DMS79 treated with DMSO at 0.1 percent for 48 hours (cell line): ENCODE results near the gene PEX16.
"Not testable (repeated sequence)": the region's sequence is repeated elsewhere in the genome, so short reads cannot be mapped to it uniquely, and the experiment has no call there.

ENCODE experiments used
- DNase-seq: peaks from one replicate; lab custom pipeline; 2025; lab: John Stamatoyannopoulos, UW

PEX16 gene

DNA sequence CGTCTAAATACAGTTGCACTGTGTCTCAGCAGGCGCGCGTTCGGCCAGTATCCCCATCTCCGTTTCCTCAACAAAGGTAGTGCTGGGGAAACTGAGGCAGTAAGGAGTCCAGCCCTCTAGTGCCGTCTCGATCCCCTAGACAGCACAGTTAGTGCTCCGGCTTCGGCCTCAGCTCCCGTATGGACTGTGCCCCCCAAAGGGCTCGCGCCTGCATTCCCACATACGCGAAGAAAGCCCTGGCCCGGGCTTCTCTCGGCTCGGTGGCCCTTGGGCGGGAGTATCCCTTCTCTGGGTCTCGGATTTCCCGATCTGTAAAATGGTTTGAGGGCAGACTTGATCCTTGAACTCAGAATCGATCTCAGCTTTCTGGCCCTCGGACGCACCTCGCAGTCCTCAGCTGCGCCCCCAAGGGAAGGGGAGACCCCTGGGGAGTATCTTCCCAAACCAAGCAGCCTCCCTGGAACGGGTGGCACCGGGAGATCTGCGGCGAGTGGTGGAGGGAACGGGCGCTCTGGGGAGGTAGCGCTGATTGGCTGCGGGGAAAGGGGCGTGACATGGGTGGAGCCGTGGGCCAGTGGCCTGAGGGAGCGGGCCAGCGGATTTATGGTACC is 759 bp upstream of the PEX16 start:
- peak; percentile 78 for DNase-seq

- DNase-seq = no peak
Observed at GRCh38 chr11:45917286-45917622, 423 bp downstream of the PEX16 start.

DNA sequence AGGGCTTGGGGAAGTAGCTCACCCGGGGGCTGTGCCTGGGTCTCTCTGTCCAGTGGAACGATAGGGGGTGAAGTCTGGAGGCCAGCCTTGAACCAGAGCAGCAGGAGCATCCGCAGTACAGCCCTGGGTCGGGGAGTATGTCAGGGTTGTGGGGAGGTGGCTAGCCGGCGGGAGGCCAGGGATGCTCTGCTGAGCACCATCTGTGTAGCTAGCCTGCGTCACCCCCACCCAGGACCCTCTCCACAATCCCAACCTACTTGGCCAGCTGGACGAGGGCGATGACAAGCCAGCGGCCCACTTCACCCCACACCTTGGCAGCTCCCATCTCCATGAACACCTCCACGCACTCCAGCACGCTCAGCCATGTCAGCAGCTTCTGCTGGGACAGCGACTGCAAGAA is 2.2 kb downstream of the PEX16 start:
- DNase-seq = no peak

DNA sequence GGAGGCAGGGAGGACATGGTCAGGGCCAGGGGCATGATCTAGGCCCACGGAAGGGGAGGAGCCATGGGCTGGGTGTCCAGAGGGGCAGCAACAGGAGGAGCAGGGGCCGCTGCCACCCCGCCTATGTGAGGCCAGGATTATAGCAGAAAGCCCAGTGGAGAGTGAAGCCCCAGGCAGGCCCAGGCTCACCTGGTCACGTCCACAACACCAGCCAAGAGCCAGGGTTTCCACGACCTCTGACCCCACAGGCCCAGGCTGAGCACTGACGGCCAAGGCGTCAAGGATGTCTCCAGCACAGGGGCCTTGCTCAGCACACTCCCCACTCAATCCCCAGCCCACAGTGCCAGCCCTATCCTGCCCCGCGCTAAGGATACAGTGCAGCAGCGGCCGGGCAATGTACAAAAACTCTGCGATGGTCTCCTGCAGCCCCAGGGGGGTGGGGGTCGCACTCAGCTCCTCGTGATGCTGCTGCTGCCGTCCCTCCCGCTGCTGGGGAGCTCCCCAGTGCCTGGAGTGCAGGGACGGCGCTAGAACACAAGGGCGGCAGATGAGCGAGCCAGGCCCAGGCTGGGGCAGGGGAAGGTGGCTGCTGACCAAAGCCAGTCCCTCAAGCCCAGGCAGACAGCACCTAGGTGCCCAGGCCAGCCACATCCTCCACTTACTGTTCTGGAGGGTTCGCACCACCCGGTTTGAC is 3.6 kb downstream of the PEX16 start:
- no peak for DNase-seq

- DNase-seq = no peak
Observed at GRCh38 chr11:45913514-45913913, 4.2 kb downstream of the PEX16 start.

DNA sequence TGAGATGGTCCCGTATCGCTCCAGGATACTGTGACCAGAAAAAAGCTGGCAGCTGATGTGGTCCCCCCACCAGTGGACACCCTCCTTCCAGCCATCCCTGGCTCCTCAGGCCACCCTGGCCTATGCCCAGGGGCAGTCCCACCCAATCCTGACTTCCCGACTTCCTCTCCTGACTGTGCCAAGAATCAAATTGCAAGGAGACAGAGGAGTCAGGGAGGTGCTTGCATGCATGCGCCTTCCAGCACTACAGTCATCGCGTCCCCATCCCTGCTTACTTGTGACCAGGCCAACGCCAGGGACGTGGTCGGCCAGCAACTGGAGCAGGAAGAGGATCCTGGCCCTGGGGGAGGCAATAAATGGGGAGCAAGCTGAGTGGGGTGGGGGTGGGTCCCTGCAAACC is 7.1 kb downstream of the PEX16 start:
- no peak for DNase-seq

DNA sequence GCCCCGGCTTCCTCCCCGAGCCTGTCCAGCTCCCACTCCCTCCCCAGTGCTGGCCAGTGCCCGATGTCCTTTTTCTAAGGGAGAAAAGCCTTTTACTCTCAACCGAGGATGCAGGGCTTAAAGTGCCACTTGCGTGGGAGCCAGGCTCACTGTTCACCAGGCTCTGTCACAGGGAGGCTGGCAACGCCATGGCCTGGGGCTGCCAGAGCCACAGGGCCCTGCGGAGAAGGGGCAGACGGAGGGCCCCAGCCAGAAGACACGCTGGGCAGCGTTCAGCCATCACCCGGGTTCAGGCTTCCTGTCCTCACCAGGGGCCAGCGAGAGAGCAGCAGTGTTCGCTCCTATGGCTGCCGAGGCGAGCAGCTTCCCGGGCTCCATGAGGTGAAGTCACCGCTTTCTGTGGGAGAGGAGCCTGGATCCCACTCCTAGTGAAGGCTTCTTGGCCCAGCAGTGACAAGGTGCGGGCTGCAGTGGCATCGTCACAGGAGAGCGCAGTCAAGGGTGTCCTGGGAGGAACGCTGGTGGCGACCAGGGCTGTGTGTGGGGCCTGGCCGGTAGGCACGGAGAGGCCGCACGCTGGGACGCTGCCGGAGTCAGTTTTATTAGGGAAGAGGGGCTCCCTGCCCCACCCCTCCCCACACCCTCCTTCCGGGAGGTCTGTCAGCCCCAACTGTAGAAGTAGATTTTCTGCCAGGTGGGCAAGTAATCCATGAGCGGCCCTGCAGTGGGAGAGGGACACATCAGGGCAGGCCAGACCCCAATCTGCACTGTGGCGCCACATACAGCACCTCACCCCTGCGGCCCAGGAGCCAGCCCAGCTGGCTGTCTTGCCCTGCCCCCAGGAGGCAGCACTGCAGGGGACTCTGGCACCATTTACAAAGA is 7.8 kb downstream of the PEX16 start:
- no peak for DNase-seq

DNA sequence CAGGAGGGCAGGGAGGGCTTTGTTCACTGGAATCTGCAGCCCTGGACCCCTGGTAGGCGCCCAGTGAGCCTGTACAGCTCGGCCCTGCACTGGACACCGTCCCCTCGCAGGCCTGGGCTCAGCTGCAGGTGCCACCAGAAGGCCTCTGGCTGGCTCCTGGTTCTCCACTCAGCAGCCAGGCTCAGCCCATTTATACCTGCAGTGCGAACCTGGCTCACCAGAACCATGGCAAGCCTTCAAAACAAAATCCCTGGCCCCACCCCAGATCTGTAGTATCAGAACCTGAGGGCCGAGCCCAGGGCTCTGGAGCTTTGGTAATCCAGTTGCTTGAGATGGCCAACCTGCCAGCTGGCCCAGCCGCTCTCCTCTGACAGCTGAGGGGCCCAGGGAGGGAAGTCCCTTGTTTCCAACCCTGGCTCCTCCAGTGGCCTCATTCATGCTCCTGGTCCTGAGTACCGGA is 9.7 kb downstream of the PEX16 start:
- no peak for DNase-seq

DNA sequence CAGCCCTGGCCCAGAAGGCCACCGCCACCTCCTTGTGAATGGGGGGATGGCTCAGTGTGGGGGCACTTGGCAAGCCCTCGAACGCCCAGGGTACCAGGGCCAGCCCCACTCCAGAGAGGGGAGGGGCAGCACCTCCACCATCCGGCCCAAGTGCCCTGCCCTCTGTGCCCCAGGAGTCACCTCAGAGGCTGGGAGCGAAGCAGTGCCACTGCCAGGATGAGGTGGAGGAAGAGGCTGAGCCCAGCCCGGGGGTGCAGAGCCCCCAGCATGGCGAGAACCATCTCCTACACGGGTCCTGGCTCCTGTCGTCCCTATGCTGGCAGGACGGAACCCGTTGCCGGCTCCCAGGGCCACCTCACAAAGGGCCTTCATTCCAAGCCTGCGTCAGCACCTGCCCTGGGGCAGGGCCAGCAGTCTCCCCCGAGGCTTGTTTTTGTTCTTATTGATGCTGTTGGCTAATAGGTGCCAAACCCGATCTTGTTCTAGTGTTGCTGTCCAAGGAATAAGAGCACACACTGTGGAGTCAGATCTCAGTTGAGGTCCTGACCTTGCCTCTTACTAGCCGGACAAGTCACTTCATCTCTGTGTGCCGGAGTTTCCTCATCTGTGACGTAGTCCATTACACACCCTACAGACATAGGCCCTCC is 10.6 kb downstream of the PEX16 start, which contains the start of gene FREY1:
TSS of gene FREY1 (minus strand) at position 307 of the 647 bp plus-strand sequence. CDS start at position 281, 26 bp downstream.
- DNase-seq = no peak

DNA sequence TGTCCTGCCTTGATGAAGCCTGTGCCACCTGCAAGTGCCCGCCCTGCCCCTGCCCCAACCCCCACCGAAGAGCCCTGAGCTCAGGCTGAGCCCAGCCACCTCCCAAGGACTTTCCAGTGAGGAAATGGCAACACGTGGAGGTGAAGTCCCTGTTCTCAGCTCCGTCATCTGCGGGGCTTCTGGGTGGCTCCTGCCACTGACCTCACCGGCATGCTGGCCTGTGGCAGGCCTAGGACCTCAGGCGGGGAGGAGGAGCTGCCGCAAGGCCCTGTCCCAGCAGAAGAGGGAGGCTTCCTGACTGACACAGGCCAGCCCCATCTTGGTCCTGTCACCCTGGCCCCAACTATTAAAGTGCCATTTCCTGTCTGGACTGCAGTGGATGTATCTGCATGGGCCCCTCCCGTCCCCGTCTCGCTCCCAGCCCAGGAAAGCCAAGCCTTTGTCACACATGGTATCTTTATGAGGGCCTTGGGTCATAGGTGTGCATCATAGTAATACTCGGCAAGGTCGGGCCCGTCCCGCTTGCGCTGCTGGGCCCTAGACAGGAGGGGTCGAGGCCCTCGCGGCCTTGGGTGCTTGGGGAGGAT is 11.5 kb downstream of the PEX16 start:
- DNase-seq = no peak

DNA sequence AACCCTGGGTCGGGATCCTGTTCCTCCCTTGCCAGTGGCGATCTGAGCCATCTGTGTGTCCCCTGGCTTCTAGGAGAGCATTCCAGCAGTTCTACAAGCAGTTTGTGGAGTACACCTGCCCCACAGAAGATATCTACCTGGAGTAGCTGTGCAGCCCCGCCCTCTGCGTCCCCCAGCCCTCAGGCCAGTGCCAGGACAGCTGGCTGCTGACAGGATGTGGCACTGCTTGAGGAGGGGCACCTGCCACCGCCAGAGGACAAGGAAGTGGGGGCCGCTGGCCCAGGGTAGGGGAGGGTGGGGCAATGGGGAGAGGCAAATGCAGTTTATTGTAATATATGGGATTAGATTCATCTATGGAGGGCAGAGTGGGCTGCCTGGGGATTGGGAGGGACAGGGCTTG is 12.1 kb downstream of the PEX16 start:
- not testable (repeated sequence) for DNase-seq

GRCh38 chr11:45905095-45905494 is 12.6 kb downstream of the PEX16 start:
- DNase-seq = no peak

DNA sequence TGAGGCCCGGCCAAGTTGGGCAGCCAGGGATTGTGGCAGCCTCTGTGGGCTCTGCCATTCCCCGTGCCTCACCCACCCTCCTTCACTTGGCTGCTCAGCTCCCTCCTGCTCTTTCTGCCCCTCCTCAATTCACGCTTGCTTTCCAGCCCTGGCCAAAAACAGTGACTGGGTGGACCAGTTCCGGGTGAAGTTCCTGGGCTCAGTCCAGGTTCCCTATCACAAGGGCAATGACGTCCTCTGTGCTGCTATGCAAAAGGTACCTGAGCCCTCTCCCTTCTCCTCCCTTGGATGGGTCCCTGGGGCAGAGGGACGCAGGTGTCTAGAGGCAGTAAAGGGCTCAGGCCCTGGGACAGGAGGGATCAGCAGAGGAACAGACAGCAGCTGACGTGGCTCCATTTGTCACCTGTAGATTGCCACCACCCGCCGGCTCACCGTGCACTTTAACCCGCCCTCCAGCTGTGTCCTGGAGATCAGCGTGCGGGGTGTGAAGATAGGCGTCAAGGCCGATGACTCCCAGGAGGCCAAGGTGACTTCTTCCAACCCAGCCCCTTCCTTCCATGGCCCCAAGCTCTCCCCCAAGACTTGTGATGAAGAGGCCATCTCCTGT is 13.3 kb downstream of the PEX16 start:
- DNase-seq = no peak

DNA sequence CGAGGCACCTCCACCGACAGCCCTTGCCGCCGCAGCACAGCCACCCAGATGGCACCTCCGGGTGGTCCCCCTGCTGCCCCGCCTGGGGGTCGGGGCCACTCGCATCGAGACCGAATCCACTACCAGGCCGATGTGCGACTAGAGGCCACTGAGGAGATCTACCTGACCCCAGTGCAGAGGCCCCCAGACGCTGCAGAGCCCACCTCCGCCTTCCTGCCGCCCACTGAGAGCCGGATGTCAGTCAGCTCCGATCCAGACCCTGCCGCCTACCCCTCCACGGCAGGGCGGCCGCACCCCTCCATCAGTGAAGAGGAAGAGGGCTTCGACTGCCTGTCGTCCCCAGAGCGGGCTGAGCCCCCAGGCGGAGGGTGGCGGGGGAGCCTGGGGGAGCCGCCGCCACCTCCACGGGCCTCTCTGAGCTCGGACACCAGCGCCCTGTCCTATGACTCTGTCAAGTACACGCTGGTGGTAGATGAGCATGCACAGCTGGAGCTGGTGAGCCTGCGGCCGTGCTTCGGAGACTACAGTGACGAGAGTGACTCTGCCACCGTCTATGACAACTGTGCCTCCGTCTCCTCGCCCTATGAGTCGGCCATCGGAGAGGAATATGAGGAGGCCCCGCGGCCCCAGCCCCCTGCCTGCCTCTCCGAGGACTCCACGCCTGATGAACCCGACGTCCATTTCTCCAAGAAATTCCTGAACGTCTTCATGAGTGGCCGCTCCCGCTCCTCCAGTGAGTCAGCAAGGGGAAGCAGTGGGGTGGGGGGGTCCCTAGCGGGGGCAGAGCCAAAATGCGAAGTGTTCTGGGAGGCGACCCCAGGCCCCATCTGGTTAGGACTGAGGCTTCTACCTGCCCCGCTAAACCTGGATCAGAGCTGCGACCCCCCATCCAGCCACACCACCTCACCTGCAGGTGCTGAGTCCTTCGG is 15.0 kb downstream of the PEX16 start:
- DNase-seq = no peak

DNA sequence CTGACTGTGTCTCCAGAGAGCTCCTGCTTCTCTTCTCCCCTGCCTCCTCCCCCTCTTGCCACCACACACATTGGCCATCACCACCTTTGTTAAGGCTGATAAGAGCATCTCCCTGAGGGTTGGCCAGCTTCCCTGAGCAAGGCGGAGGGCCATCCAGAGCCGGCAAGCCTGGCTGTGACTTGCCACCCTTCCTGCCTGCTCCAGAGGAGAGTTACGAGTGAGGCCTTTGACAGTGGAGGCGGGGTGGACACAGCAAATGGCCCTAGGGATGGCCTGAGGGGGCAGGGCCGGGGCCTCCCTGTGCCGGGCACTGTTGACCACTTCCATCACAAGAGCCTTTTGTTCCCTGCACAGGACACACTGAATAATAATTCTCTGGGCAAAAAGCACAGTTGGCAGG is 16.1 kb downstream of the PEX16 start:
- no peak for DNase-seq

DNA sequence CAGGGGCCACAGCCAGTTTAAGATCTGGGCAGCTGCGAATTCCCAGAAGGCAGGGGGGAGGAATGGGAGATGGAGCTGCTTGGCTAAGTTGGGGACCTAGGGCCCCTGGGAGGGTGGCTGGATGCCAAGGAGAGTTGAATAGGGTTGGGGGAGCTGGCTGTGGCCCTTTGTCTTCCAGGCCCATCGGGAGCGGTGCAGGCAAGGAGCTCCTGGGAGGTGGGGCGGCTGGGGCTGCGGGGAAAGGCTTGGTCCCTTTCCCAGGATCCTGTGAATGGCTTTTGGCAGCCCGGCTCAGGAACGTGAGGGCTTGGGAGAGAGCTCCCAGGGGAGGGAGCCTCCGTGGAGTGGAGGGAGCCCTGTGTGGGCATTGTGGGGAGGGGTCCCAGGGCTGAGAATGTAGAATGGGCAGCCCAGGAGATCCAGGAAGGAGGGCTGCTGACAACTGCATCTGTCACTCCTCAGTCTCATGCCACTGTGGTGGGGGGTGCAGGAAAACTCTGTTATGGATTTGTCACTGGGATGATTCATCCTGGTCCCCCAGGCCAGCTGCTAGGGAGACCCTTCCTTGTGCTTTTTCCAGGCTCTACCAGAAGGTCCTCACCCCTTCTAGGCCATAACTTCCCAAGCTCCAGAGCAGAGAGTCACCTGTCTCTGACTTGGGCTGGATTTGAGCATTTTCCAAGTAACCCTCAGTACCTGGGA is 16.6 kb downstream of the PEX16 start:
- no peak for DNase-seq

DNA sequence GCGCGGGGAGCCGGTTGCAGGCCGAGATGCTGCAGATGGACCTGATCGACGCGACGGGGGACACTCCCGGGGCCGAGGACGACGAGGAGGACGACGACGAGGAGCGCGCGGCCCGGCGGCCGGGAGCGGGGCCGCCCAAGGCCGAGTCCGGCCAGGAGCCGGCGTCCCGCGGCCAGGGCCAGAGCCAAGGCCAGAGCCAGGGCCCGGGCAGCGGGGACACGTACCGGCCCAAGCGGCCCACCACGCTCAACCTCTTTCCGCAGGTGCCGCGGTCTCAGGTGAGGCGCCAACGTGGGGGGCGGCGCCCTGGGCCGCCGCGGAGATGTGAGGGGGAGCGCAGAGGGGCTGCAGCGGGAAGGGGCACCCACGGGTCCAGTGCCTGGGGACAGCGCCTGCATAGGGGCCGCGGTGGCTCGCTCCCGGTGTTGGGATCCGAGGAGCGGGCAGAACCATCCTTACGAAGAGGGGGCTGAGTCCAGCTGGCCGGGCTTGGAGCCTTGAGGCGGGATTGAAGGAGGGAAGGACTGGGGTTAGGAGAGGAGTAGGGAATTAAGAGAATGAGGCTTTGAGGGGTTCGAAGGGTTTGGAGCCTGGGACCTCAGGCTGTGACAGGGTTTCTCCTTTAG is 17.4 kb downstream of the PEX16 start:
- DNase-seq = not testable (repeated sequence)

DNA sequence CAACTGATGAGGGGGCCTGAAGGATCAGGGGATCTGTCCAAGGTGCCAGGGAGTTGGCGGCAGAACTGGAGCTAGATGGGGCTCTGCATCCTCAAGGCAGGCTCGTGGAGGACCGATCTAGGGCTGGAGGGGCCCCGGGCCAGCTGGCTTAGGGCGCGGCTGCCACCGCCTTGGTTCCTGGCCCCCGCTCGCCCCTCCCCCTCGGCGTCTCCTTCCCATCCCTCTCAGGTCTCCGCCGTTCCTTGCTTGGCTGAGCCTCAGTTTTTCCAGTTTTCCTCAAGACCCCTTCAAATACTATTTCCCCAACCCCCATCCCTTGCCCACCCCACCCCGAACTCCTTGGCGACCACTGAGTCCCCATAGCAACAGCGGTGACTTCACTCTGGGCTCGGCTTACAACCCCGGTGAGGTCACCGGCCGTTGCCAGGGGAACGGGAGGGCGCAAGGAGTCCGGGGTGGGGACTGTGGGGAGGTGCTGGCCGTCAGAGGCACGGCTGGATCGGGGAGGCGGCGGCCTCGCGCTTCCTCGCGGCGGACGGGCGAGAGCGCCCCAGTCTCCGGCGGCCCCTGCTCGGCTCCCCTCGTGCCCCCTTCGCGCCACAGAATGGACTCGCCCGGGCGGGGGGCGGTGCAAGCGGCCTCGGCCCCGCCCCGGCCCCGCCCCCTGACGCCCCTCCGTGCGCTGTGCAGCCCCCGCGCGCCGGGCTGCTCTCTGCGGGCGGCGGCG is 18.1 kb downstream of the PEX16 start:
- peak; percentile 86 for DNase-seq

DNA sequence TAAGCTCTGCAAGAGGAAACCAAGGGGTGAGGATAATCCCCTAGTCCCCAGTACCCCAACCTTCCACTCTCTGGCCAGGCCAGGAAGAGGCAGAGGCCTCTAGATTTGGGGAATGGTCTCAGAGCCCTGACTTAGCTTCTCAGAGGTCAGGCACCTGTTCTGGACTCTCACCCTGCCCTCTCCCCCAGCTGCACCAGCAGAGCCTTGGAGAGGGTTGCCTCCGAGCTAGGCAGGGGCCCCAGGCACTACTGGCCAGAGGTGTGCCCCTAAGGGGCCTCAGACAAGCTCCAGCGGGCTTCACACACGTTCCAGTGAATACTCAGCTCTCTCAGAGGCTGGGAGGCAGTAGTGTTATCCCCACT is 18.6 kb downstream of the PEX16 start:
- no peak for DNase-seq
